Fibroblast of skin of scalp (primary cell): ENCODE measurements around the gene LRMDA.
A peak's percentile ranks its signal among the peaks of the same experiment; 100 is the strongest.

Experiments used
- DNase-seq: peaks from one replicate; pipeline ENCODE4 v3.0.0-alpha.2; 2013

LRMDA gene

GRCh38 chr10:75788394-75789205, 357.2 kb downstream of the LRMDA start:
- no peak for DNase-seq

GRCh38 chr10:75793848-75794247, 362.4 kb downstream of the LRMDA start:
- no peak for DNase-seq

DNA sequence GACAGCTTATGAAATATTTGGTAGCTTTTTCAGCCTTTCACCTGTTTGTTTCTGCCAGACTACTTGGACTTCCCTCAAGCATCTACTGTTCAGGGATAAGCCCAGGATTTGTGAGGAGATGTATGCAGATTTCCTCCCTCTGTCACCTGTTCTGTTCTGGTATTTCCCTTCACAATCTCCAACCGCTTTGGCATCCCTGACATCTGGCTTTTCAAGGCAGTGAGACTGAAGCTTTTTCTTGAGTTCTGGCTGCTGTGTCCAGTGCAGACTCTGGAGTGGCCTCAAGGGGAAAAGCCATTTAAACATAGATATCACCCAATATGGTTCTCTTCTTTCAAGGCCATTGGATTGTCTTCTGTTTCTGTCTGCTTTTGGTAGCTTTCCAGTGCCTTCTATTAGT, 369.7 kb downstream of the LRMDA start:
- no peak for DNase-seq

DNA sequence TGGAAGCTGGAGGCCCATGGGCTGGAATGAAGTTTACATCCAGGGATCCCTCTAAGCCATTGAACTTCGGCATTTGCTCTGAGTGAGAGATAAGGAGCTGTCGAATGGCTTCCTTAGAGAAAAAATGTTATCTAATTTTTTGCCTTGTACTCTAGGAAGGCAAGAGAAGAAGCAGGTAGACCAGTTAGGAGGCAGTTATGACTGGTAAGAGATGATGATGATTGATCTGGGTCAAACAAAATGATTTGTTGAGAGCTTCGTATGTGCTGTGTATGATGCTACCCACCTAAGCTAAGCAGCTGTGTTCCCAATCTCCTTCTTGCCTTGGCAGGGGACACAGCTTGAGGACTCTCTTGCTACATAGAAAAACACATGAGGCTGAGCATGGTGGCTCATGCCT, 370.2 kb downstream of the LRMDA start:
- DNase-seq, result no peak

DNA sequence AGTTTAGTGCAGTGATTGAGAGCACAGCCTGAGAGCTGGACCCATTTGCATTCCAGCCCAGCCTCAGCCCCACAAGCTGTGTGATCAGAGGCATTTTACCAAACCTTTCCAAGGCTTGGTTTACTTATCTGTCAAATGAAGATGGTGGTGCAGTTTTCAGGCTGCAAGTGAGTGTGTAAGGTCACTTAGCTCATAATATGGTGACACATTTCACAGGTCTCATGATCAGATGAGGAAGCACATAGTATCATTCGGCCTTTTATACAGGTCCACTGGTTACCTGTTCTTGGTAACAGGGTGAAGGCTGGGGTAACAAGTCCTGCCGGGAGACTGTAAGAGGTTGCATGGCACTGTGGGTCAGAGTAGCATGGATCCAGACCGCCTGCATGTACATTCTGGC, 371.7 kb downstream of the LRMDA start:
- no peak for DNase-seq

GRCh38 chr10:75803816-75804552, 372.6 kb downstream of the LRMDA start:
- no peak for DNase-seq

GRCh38 chr10:75806186-75806585, 374.8 kb downstream of the LRMDA start:
- no peak for DNase-seq

- no peak for DNase-seq
Observed at GRCh38 chr10:75807456-75807855, 376.0 kb downstream of the LRMDA start.

- DNase-seq, result no peak
Observed at GRCh38 chr10:75809003-75809402, 377.6 kb downstream of the LRMDA start.

GRCh38 chr10:75814014-75814413, 382.6 kb downstream of the LRMDA start:
- DNase-seq, result peak; percentile 45

- DNase-seq, result no peak
Observed at GRCh38 chr10:75815066-75815465, 383.6 kb downstream of the LRMDA start.

GRCh38 chr10:75817198-75817597, 385.8 kb downstream of the LRMDA start:
- DNase-seq, result no peak

- DNase-seq, result no peak
Observed at GRCh38 chr10:75818552-75818951, 387.1 kb downstream of the LRMDA start.

- DNase-seq, result no peak
Observed at GRCh38 chr10:75825235-75825634, 393.8 kb downstream of the LRMDA start.

GRCh38 chr10:75825661-75826060, 394.2 kb downstream of the LRMDA start:
- no peak for DNase-seq

DNA sequence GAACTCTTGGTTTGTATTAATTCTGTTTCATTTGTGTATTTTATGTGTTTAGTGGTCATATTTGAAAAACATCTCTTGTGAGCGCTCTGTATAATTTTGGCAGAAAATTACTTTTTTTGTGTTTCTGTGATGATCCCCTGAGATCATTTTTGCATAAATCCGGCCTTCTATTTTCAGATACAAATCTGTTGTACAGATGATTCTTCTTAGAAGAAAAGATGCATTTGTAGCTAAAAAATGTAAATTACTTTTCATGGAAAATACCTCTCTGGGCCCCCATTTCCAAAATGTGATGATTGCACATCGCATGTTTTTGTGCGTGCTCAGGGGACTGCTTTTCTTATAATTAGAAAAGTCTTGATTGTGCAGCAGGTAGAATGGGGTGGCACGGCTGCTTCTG, 395.4 kb downstream of the LRMDA start:
- DNase-seq, result no peak

DNA sequence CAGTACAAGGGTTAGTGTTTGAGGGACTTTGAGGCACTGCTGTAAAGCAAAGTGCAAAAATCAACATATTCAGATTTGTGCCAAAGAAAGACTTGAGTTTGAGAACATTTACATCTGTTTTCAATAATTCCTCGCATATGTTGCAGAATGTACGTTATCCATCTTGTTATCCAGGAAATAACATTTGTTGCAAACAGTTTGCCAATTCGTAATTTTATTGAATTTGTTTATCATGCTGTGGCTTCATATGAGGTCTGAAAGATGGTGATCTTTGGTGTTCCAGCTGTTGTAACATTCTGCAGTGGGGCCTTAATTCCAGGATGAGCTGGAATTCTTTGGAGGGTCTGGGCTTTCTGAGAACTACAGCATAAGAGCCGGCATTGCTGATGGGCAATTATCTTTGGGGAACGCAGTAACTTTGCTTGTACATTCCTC, 396.2 kb downstream of the LRMDA start:
- peak; percentile 18 for DNase-seq

DNA sequence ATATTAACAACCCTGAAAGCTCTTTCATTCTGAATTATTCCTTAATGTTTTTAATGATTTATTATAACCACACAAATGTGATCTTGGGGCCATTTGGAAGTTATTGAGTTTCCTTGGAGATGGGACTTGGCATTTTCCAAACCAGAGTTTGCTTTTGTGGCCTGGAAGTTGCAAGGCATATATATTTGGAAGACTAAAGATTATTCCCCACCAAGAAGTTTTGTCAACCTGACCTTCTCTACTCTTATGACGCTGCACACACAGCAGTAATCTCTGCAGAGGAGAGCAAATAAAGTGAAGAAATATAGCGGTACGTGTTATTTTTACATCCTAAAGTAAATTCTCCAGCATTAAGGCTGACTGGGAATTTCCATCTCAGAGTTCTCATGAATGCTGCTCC, 397.0 kb downstream of the LRMDA start:
- DNase-seq, result no peak

DNA sequence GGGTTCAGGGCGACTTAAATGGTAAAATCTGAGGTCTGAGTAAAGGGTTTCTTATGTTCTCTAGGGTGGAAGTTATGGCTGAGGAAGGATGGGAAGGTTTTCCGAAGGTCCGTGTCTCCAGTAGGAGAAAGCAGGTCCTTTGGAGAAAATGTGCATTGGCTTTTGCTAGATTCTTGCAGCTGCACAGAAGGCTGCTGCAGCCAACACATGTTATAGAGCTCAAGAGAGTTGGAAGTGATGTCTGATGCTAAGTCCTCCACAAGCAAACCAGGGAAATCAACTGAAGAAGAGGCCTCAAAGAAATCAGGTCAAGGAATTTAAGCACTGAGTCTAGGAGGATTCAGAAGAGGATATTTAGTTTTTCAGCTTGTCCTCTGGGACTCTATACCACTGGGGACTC, 404.6 kb downstream of the LRMDA start:
- DNase-seq, result no peak

GRCh38 chr10:75838486-75838885, 407.1 kb downstream of the LRMDA start:
- no peak for DNase-seq

DNA sequence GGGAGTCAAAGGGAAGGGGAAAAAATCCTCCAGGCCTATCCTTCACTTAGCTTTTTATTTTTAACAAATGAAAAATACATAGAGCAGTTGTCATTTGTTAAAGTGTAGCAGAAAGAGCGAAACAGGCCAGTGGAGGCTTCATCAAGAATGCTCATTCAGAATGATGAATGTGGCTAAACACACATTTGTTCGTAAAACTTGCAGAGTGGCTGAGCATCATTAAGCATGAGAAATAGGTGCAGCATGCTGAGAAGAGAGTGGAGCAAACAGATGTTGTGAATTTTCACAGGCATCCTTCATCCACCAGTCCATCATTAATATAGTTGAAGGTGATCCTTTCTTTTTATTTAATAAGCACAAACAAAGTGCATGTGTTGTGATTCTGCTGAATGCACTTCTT, 407.6 kb downstream of the LRMDA start:
- DNase-seq, result no peak

DNA sequence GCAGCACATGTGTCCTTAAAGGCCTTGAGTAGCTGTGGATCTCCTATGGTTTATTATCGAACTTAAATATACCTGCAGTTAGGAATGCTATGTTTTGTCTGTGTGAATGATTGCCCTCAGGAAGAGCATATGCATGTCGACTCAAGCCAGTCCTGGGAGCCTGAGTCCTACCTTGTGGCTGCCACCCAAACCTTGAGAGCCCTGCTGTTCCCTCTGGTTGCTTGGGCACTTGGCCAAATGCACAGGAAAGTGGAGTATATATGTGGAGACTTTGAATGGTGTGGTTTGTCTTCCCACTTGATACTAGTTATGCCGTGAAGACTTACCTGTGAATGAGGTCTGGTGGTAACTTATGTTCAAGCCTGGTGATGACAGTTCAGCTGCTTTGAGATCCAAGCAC, 409.8 kb downstream of the LRMDA start:
- no peak for DNase-seq

DNA sequence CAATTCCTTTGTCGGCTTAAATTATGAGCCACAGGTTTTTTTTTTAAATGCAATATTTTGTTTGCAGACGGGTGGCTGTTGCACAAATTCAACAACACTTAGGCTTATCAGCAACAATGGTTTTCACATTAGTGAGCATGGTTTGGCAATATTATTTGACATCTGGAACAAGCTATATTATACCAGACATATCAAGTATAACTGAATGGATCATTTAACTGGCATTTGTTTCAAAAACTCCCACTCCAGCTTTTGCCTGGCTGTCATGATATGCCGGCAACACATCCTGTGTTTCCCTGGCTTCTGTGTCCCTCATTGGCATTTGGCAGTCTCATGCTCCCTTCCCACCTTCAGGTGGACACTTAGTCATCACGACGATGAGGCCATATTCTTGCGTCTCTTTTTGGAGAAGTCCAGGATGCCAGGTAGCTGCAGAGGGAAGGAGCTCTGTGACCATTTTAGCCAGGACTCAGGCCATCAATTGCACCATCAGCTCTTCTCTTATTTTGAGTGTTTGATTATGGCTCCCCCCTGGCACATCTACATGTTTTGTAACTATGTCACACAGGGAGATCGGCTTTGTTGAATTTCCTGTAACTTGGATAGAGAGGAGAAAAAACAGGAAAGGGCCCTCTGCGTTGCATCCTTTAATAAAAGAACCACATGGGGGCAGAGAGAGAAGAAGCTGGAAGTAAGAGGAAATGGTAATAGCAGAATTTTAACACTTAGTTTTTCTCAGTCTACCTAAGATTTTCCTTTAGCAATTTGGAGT, 413.9 kb downstream of the LRMDA start:
- DNase-seq, result no peak
